GM10266 (cell line): ENCODE measurements around the gene ASCC2.
A peak's percentile ranks its signal among the peaks of the same experiment; 100 is the strongest.

Experiments used
- DNase-seq: peaks from one replicate; pipeline ENCODE4 v3.0.0; 2012; ENCODE audit errors: extremely low spot score
- CTCF ChIP-seq: IDR thresholded peaks from 2 replicates; pipeline ENCODE4 v1.5.1; 2012; ENCODE audit warnings: mild to moderate bottlenecking, low read depth; ENCODE audit not compliant: control insufficient read depth, insufficient read depth; ENCODE audit errors: missing control alignments

The ASCC2 gene

GRCh38 chr22:29799217-29799680, 38.8 kb downstream of the ASCC2 start:
- TF ChIP-seq CTCF: no peak
- no peak for DNase-seq

- TF ChIP-seq CTCF: no peak
- no peak for DNase-seq
Measured at GRCh38 chr22:29798801-29799200, 39.3 kb downstream of the ASCC2 start.

- peak; percentile 32 for DNase-seq
- TF ChIP-seq CTCF: no peak
Measured at GRCh38 chr22:29798318-29798717, 39.8 kb downstream of the ASCC2 start.

- DNase-seq: peak; percentile 55
- TF ChIP-seq CTCF: no peak
Measured at GRCh38 chr22:29797351-29797750, 40.7 kb downstream of the ASCC2 start.

GRCh38 chr22:29795663-29796062, 42.4 kb downstream of the ASCC2 start:
- DNase-seq: no peak
- TF ChIP-seq CTCF: no peak

- no peak for TF ChIP-seq CTCF
- no peak for DNase-seq
Measured at GRCh38 chr22:29793396-29793795, 44.7 kb downstream of the ASCC2 start.

GRCh38 chr22:29790061-29790460, 48.0 kb downstream of the ASCC2 start:
- DNase-seq: no peak
- no peak for TF ChIP-seq CTCF
